ENCODE measurements around the gene DENND2D.
A peak's percentile ranks its signal among the peaks of the same experiment; 100 is the strongest.

DENND2D gene

GRCh38 chr1:111202707-111203623 lies 2.5 kb upstream of the DENND2D start:
- Histone ChIP-seq H3K27ac (no peak overlapping the region), H3K4me3 (ENCODE audit: low read depth, low read length) (peak overlapping the region; percentile 31; the same call in 1 of the 2 replicates)

GRCh38 chr1:111202366-111202706 lies 1.9 kb upstream of the DENND2D start:
- no peak overlapping the region for H3K27ac ChIP-seq
- no peaks in the 10 kb centered on the region for H3K9me3 ChIP-seq (ENCODE audit: severe bottlenecking)

More at GRCh38 chr1:111202707-111203623, 2.5 kb upstream of the DENND2D start:
- no peak for TF ChIP-seq CTCF (IDR thresholded peaks at IDR 0.05; ENCODE audit: low read depth, low read length)
- H3K9me3 ChIP-seq (ENCODE audit: severe bottlenecking) = no peaks in the 10 kb centered on the region
- no peaks in the 10 kb centered on the region for H3K36me3 ChIP-seq
- DNase-seq = no peak
- H3K27me3 ChIP-seq (ENCODE audit: insufficient read depth, low read depth, severe bottlenecking) = no peaks in the 10 kb centered on the region

GRCh38 chr1:111201275-111202090 lies 1.0 kb upstream of the DENND2D start:
- H3K4me3 ChIP-seq (ENCODE audit: low read depth, low read length) = no peak overlapping the region
- no peaks in the 10 kb centered on the region for H3K27me3 ChIP-seq (ENCODE audit: insufficient read depth, low read depth, severe bottlenecking)
- TF ChIP-seq CTCF (IDR thresholded peaks at IDR 0.05; ENCODE audit: low read depth, low read length) = no peak
- H3K27ac ChIP-seq = no peak overlapping the region
- H3K9me3 ChIP-seq (ENCODE audit: severe bottlenecking) = no peaks in the 10 kb centered on the region
- DNase-seq = peak; percentile 18
- H3K36me3 ChIP-seq = no peaks in the 10 kb centered on the region

More at GRCh38 chr1:111202366-111202706, 1.9 kb upstream of the DENND2D start:
- H3K4me3 ChIP-seq (ENCODE audit: low read depth, low read length) = no peak overlapping the region
- DNase-seq = no peak
- no peaks in the 10 kb centered on the region for H3K27me3 ChIP-seq (ENCODE audit: insufficient read depth, low read depth, severe bottlenecking)
- no peak for TF ChIP-seq CTCF (IDR thresholded peaks at IDR 0.05; ENCODE audit: low read depth, low read length)
- no peaks in the 10 kb centered on the region for H3K36me3 ChIP-seq

GRCh38 chr1:111200802-111201161 lies 336 bp upstream of the DENND2D start:
- H3K27ac ChIP-seq = no peak overlapping the region
- DNase-seq = no peak
- H3K36me3 ChIP-seq = no peaks in the 10 kb centered on the region
- no peaks in the 10 kb centered on the region for H3K27me3 ChIP-seq (ENCODE audit: insufficient read depth, low read depth, severe bottlenecking)
- H3K9me3 ChIP-seq (ENCODE audit: severe bottlenecking) = no peaks in the 10 kb centered on the region
- no peak overlapping the region for H3K4me3 ChIP-seq (ENCODE audit: low read depth, low read length)
- TF ChIP-seq CTCF (IDR thresholded peaks at IDR 0.05; ENCODE audit: low read depth, low read length) = no peak

- Histone ChIP-seq H3K27ac (no peak overlapping the region), H3K4me3 (ENCODE audit: low read depth, low read length) (no peak overlapping the region)
- no peak for TF ChIP-seq CTCF (IDR thresholded peaks at IDR 0.05; ENCODE audit: low read depth, low read length)
Measured at GRCh38 chr1:111199329-111199728, 1.1 kb downstream of the DENND2D start.

More at GRCh38 chr1:111199329-111199728, 1.1 kb downstream of the DENND2D start:
- no peak for DNase-seq
- Histone ChIP-seq H3K36me3 (no peaks in the 10 kb centered on the region), H3K27me3 (ENCODE audit: insufficient read depth, low read depth, severe bottlenecking) (no peaks in the 10 kb centered on the region), H3K9me3 (ENCODE audit: severe bottlenecking) (no peaks in the 10 kb centered on the region)
